Esophagus muscularis mucosa (tissue), 3 donors: ENCODE data around the gene MAPK12.

Experiments
- POLR2A ChIP-seq: fragments of 450-650 bp; IDR thresholded peaks from one replicate; pipeline ENCODE4 v1.6.1; 2017; ENCODE audit warnings: antibody characterized with exemption, moderate library complexity, mild to moderate bottlenecking, low read depth
- POLR2AphosphoS5 ChIP-seq, 2 donors: sonication (generic); formaldehyde crosslinking; IDR thresholded peaks; one replicate each; pipeline ENCODE4 v1.6.1; 2017; ENCODE audit warnings: antibody characterized with exemption in 2 of 2
- TF ChIP-seq, protein P1 (sequence below), 3 experiments: fragments of 200-600 bp in 2 of 3; fragments of 450-650 bp in 1 of 3; sonication (generic) in 2 of 3; IDR thresholded peaks; one replicate each; pipeline ENCODE4 v1.5.1; 2017 to 2019; ENCODE audit warnings: antibody characterized with exemption in 3 of 3, mild to moderate bottlenecking in 2 of 3, moderate library complexity in 1 of 3

- TF ChIP-seq, protein P1, sequence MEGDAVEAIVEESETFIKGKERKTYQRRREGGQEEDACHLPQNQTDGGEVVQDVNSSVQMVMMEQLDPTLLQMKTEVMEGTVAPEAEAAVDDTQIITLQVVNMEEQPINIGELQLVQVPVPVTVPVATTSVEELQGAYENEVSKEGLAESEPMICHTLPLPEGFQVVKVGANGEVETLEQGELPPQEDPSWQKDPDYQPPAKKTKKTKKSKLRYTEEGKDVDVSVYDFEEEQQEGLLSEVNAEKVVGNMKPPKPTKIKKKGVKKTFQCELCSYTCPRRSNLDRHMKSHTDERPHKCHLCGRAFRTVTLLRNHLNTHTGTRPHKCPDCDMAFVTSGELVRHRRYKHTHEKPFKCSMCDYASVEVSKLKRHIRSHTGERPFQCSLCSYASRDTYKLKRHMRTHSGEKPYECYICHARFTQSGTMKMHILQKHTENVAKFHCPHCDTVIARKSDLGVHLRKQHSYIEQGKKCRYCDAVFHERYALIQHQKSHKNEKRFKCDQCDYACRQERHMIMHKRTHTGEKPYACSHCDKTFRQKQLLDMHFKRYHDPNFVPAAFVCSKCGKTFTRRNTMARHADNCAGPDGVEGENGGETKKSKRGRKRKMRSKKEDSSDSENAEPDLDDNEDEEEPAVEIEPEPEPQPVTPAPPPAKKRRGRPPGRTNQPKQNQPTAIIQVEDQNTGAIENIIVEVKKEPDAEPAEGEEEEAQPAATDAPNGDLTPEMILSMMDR (IDR thresholded peaks at IDR 0.05) = no peak
- TF ChIP-seq POLR2A (no peak), POLR2AphosphoS5 (IDR thresholded peaks at IDR 0.05) (no peak)
Measured at GRCh38 chr22:50260801-50261614, 475 bp downstream of the MAPK12 start.
